Keratinocyte (primary cell): ENCODE results near the gene NFASC.

Experiments used
- EZH2 ChIP-seq: IDR thresholded peaks from one replicate; pipeline ENCODE4 v1.6.1; 2012; ENCODE audit warnings: inconsistent platforms, mild to moderate bottlenecking, low read length, moderate library complexity
- TF ChIP-seq, protein P1 (sequence below), 3 experiments: IDR thresholded peaks in 1 of 3; conservative IDR thresholded peaks in 1 of 3; optimal IDR thresholded peaks in 1 of 3; 2 replicates in 2 of 3; 3 replicates in 1 of 3; pipeline versions ENCODE3 to v1.5.1; 2011; ENCODE audit warnings: low read length in 3 of 3, mild to moderate bottlenecking in 3 of 3, moderate library complexity in 2 of 3, control low read depth in 1 of 3, inconsistent platforms in 1 of 3; ENCODE audit not compliant: insufficient read depth in 2 of 3; ENCODE audit errors: extremely low read depth in 1 of 3

GRCh38 chr1:204887846-204888245 is 17.2 kb downstream of the NFASC start:
- TF ChIP-seq, protein P1, sequence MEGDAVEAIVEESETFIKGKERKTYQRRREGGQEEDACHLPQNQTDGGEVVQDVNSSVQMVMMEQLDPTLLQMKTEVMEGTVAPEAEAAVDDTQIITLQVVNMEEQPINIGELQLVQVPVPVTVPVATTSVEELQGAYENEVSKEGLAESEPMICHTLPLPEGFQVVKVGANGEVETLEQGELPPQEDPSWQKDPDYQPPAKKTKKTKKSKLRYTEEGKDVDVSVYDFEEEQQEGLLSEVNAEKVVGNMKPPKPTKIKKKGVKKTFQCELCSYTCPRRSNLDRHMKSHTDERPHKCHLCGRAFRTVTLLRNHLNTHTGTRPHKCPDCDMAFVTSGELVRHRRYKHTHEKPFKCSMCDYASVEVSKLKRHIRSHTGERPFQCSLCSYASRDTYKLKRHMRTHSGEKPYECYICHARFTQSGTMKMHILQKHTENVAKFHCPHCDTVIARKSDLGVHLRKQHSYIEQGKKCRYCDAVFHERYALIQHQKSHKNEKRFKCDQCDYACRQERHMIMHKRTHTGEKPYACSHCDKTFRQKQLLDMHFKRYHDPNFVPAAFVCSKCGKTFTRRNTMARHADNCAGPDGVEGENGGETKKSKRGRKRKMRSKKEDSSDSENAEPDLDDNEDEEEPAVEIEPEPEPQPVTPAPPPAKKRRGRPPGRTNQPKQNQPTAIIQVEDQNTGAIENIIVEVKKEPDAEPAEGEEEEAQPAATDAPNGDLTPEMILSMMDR (optimal IDR thresholded peaks at IDR 0.05 in 1 of 3, IDR thresholded peaks at IDR 0.05 in 1 of 3, conservative IDR thresholded peaks at IDR 0.05 in 1 of 3; ENCODE audit: extremely low read depth in 1 of 3, insufficient read depth in 2 of 3, low read length in 3 of 3): no peak
- TF ChIP-seq EZH2: no peak
